ENCODE results near the gene PDE11A.

DNA sequence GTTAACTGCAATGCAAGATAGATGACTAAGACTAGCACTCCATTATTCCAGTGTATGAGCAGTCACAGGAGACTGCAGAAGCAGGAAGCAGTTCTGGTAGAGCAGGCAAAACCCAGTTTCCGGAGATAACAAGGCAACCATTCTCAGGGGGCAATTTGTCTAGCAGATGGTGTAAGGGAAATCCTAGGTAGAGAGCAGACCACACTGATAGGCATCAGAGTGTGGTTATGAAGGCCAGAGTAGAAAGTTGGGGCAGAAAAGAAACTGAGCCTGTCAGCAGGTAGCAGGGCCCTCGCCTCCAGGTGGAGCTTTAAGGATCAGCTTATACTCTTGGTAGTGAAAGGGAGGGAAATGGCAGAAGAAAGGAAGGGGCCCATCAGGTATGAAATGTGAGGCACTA is 164.4 kb downstream of the PDE11A start:
- TF ChIP-seq POLR2A (IDR thresholded peaks at IDR 0.05), result no peak
- TF ChIP-seq, protein P1, sequence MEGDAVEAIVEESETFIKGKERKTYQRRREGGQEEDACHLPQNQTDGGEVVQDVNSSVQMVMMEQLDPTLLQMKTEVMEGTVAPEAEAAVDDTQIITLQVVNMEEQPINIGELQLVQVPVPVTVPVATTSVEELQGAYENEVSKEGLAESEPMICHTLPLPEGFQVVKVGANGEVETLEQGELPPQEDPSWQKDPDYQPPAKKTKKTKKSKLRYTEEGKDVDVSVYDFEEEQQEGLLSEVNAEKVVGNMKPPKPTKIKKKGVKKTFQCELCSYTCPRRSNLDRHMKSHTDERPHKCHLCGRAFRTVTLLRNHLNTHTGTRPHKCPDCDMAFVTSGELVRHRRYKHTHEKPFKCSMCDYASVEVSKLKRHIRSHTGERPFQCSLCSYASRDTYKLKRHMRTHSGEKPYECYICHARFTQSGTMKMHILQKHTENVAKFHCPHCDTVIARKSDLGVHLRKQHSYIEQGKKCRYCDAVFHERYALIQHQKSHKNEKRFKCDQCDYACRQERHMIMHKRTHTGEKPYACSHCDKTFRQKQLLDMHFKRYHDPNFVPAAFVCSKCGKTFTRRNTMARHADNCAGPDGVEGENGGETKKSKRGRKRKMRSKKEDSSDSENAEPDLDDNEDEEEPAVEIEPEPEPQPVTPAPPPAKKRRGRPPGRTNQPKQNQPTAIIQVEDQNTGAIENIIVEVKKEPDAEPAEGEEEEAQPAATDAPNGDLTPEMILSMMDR (IDR thresholded peaks at IDR 0.05), result no peak

Measured in esophagus squamous epithelium (tissue), 4 donors.